ENCODE measurements around the gene ENOX2. TPM values are rescaled to one million over a fixed set of nuclear protein-coding genes. Genes with fewer than 3 reads are reported as not detected.

Gene ENOX2
- total RNA-seq, 2 experiments from 2014 or later, result 9.6 to 12.0 TPM

GRCh38 chrX:130810561-130810960, 92.4 kb downstream of the ENOX2 start:
- H3K4me1 Mint-ChIP-seq (ENCODE audit: low read depth), result peaks cover 3% of the 10 kb centered on the region
- no peak overlapping the region for H3K27ac Mint-ChIP-seq
- H3K27me3 Mint-ChIP-seq, result no peaks in the 10 kb centered on the region
- no peak for ATAC-seq
- intact Hi-C loops (cut with micrococcal nuclease), result no loop called here
- CTCF ChIA-PET, result no interaction called here
- H3K9me3 Mint-ChIP-seq, result peaks cover 4% of the 10 kb centered on the region
- POLR2A ChIA-PET, result no interaction called here
- H3K36me3 Mint-ChIP-seq (ENCODE audit: low read depth), result peaks cover 6% of the 10 kb centered on the region
- TF ChIP-seq CTCF (IDR thresholded peaks at IDR 0.05), result no peak
- no peak overlapping the region for H3K4me3 Mint-ChIP-seq
- no peak for DNase-seq

- Mint-ChIP-seq H3K4me3 (no peak overlapping the region), H3K27me3 (no peaks in the 10 kb centered on the region), H3K4me1 (ENCODE audit: low read depth) (peaks cover 3% of the 10 kb centered on the region), H3K9me3 (no peaks in the 10 kb centered on the region), H3K36me3 (ENCODE audit: low read depth) (no peaks in the 10 kb centered on the region), H3K27ac (no peak overlapping the region)
- ATAC-seq (no peak), DNase-seq (no peak)
- intact Hi-C loops (cut with micrococcal nuclease), result no loop called here
- POLR2A ChIA-PET, result no interaction called here
- CTCF ChIA-PET, result no interaction called here
- TF ChIP-seq CTCF (IDR thresholded peaks at IDR 0.05), result no peak
Measured at GRCh38 chrX:130805903-130806302, 97.1 kb downstream of the ENOX2 start.

GRCh38 chrX:130803537-130803936, 99.5 kb downstream of the ENOX2 start:
- ATAC-seq, result no peak
- H3K4me1 Mint-ChIP-seq (ENCODE audit: low read depth), result no peaks in the 10 kb centered on the region
- TF ChIP-seq CTCF (IDR thresholded peaks at IDR 0.05), result no peak
- CTCF ChIA-PET, result no interaction called here
- no peaks in the 10 kb centered on the region for H3K36me3 Mint-ChIP-seq (ENCODE audit: low read depth)
- H3K27me3 Mint-ChIP-seq, result no peaks in the 10 kb centered on the region
- POLR2A ChIA-PET, result no interaction called here
- no peak overlapping the region for H3K4me3 Mint-ChIP-seq
- no peaks in the 10 kb centered on the region for H3K9me3 Mint-ChIP-seq
- H3K27ac Mint-ChIP-seq, result no peak overlapping the region
- no peak for DNase-seq
- intact Hi-C loops (cut with micrococcal nuclease), result no loop called here

- ChIA-PET POLR2A (no interaction called here), CTCF (no interaction called here)
- intact Hi-C loops (cut with micrococcal nuclease), result no loop called here
- no peaks in the 10 kb centered on the region for H3K27me3 Mint-ChIP-seq
- no peak for TF ChIP-seq CTCF (IDR thresholded peaks at IDR 0.05)
- no peaks in the 10 kb centered on the region for H3K9me3 Mint-ChIP-seq
- ATAC-seq (no peak), DNase-seq (no peak)
- no peaks in the 10 kb centered on the region for H3K36me3 Mint-ChIP-seq (ENCODE audit: low read depth)
- no peak overlapping the region for H3K4me3 Mint-ChIP-seq
- no peaks in the 10 kb centered on the region for H3K4me1 Mint-ChIP-seq (ENCODE audit: low read depth)
- no peak overlapping the region for H3K27ac Mint-ChIP-seq
Measured at GRCh38 chrX:130801901-130802300, 101.1 kb downstream of the ENOX2 start.

- intact Hi-C loops (cut with micrococcal nuclease), result no loop called here
- ChIA-PET POLR2A (no interaction called here), CTCF (no interaction called here)
- Mint-ChIP-seq H3K27ac (no peak overlapping the region), H3K4me3 (no peak overlapping the region), H3K9me3 (no peaks in the 10 kb centered on the region), H3K27me3 (no peaks in the 10 kb centered on the region), H3K4me1 (ENCODE audit: low read depth) (no peaks in the 10 kb centered on the region), H3K36me3 (ENCODE audit: low read depth) (no peaks in the 10 kb centered on the region)
- TF ChIP-seq CTCF (IDR thresholded peaks at IDR 0.05), result no peak
- no peak for DNase-seq
- ATAC-seq, result no peak
Measured at GRCh38 chrX:130799393-130799792, 103.6 kb downstream of the ENOX2 start.

Measured in activated CD8-positive, alpha-beta T cell treated with anti-CD3 and anti-CD28 coated beads for 36 hours (primary cell).